ENCODE results near the gene TBX2. TPM values are rescaled to one million over a fixed set of nuclear protein-coding genes. Genes with fewer than 3 reads are reported as not detected.

The TBX2 gene
- total and polyA plus RNA-seq, 2 donors: 2.1 to 3.2 TPM

DNA sequence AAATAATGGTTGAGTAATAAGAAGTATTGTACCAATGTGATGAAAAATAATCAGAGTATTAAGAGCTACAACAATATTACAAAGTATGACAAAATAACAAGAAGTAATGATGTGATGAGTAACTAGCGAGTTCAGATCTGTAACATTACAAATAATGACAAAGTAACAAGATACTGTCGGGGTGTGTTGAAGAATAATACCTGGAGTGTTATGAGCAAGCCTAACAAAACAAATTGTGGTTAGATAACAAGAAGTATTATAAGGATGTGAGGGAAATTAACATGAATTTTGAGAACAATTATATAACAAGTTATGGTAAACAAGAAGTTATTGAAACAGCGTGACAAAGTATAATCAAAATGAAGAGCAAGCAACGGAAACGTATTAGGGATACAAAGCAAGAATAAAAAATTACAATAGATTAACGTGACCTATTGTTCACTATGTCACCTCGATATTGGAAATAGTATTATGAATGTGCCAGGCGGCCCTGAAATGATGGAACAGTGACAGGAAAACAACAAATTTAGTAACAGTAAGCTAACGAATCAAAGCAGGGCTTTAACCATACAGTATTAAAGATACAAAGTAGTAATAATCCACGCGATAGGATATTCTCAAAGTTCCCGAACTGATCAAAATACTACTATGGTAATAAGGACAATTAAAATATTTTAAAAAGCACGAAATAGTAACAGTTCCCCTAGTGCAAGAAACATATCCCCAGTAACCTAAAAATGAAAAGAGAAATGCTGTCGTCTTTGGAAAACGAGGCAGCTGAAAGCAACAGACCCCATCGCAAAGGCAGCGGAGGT lies 54.1 kb downstream of the TBX2 start:
- no peak for DNase-seq (ENCODE audit: low read depth in 6 of 9, low spot score in 9 of 9)
- Histone ChIP-seq H3K36me3 (ENCODE audit: control insufficient read depth in 2 of 2, insufficient read depth in 2 of 2, low read length in 1 of 2) (no peaks in the 10 kb centered on the region), H3K27ac (ENCODE audit: low read depth in 1 of 2, low read length in 1 of 2) (no peak overlapping the region), H3K27me3 (ENCODE audit: control insufficient read depth in 2 of 2, insufficient read depth in 1 of 2, low read length in 1 of 2) (peaks cover 87 to 98% of the 10 kb centered on the region in 2 donors), H3K4me1 (ENCODE audit: control insufficient read depth in 2 of 2, insufficient read depth in 2 of 2, low read length in 2 of 2) (peaks cover 0 to 4% of the 10 kb centered on the region in 2 donors), H3K9me3 (ENCODE audit: control insufficient read depth in 2 of 2, insufficient read depth in 1 of 2, low read length in 1 of 2) (peaks cover 0 to 4% of the 10 kb centered on the region in 2 donors), H3K4me3 (ENCODE audit: low read length in 2 of 2) (no peak overlapping the region)
- WGBS: 16% methylated on average over 17 of the region's 17 CpGs

DNA sequence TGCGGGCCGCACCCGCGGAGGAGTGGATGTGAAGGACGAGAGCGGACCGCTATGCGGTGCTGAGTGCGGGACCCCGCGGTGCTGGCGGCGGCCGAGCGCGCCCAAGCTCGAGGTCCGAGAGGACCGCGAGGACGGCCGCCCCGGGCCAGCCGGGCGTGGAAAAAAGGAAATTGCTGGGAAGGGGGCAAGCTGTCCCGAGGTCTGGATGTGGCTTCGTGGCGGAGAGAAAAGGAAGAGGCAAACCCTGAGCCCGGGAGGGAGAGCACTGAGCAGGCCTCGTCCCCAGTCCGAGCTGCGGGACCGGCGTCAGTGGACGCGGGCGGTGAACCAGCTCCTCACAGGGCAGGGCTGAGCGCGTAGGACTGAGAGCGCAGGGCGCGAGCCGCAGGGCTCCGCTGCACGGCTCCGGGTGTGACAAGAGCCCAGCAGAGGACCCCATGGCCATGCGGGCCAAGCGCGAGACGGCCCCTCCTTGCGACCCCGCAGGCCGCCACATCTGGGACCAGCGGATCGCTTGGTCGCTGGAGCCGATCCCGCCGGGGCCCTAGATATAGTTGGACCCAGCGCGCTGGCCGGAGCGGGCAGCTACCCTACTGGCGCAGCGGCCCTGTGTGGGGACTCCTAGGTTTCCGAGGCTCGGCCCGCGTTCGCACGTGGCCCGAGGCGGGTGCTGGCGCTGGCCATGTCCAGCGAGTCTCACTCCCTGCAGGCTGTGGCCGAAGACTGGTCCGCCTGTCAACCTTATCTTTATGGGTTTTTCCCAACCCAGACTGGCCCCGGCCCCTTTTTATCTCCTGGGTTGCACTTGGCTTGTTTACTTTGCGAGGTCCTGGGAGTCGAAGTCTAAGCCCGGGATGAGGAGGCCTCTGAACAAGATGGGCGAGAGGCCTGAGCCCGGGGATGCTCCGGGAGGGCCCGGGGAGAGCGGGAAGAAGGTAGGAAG lies 55.0 kb downstream of the TBX2 start:
- Histone ChIP-seq H3K36me3 (ENCODE audit: control insufficient read depth in 2 of 2, insufficient read depth in 2 of 2, low read length in 1 of 2) (no peaks in the 10 kb centered on the region), H3K27ac (ENCODE audit: low read depth in 1 of 2, low read length in 1 of 2) (no peak overlapping the region), H3K4me1 (ENCODE audit: control insufficient read depth in 2 of 2, insufficient read depth in 2 of 2, low read length in 2 of 2) (peaks cover 0 to 4% of the 10 kb centered on the region in 2 donors), H3K9me3 (ENCODE audit: control insufficient read depth in 2 of 2, insufficient read depth in 1 of 2, low read length in 1 of 2) (peaks cover 0 to 4% of the 10 kb centered on the region in 2 donors), H3K27me3 (ENCODE audit: control insufficient read depth in 2 of 2, insufficient read depth in 1 of 2, low read length in 1 of 2) (peaks cover 84 to 99% of the 10 kb centered on the region in 2 donors), H3K4me3 (ENCODE audit: low read length in 2 of 2) (no peak overlapping the region)
- 7% methylated on average over 86 of the region's 86 CpGs for WGBS
- DNase-seq (ENCODE audit: low read depth in 6 of 9, low spot score in 9 of 9): no peak

DNA sequence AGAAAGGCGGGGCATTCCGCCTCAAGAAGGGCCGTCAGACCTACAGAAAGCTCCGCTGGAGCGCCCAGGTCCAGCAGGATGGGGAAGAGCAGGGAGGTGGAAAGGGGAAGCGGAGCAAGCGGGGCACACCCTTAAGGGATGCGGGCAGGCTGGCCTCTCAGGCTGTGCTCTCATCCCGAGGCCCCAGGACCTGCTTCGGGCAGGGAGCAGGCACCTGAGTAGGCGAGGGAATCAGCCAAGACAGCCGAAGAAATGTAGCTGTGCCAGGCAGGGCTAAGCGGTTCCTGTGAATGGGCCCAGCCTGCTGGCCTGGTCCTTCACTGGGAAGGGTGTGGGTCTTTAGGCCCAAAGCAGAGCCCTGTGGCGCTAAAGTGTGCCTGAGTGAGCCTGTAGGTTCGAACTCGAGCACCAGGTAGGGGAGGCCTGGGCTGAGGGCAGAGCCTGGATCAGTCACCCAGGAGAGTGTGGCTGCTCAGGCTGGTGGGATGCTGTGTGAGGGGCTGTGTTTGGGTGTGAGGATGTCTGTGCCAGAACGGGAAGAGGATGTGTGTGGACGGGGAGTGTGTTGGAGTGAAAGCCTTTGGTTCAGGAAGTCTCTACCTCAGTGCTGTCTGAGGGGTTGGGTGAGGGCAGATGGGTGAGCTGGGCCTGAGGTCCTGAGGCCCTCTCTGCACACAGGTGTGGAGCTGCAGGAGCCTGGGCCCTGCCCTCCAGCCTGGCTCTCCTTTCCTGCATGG lies 55.8 kb downstream of the TBX2 start:
- Histone ChIP-seq H3K27ac (ENCODE audit: low read depth in 1 of 2, low read length in 1 of 2) (no peak overlapping the region), H3K9me3 (ENCODE audit: control insufficient read depth in 2 of 2, insufficient read depth in 1 of 2, low read length in 1 of 2) (peaks cover 0 to 4% of the 10 kb centered on the region in 2 donors), H3K4me3 (ENCODE audit: low read length in 2 of 2) (no peak overlapping the region), H3K27me3 (ENCODE audit: control insufficient read depth in 2 of 2, insufficient read depth in 1 of 2, low read length in 1 of 2) (peaks cover 84 to 99% of the 10 kb centered on the region in 2 donors), H3K36me3 (ENCODE audit: control insufficient read depth in 2 of 2, insufficient read depth in 2 of 2, low read length in 1 of 2) (no peaks in the 10 kb centered on the region), H3K4me1 (ENCODE audit: control insufficient read depth in 2 of 2, insufficient read depth in 2 of 2, low read length in 2 of 2) (peaks cover 0 to 4% of the 10 kb centered on the region in 2 donors)
- 26% methylated on average over 18 of the region's 18 CpGs for WGBS
- no peak for DNase-seq (ENCODE audit: low read depth in 6 of 9, low spot score in 9 of 9)

DNA sequence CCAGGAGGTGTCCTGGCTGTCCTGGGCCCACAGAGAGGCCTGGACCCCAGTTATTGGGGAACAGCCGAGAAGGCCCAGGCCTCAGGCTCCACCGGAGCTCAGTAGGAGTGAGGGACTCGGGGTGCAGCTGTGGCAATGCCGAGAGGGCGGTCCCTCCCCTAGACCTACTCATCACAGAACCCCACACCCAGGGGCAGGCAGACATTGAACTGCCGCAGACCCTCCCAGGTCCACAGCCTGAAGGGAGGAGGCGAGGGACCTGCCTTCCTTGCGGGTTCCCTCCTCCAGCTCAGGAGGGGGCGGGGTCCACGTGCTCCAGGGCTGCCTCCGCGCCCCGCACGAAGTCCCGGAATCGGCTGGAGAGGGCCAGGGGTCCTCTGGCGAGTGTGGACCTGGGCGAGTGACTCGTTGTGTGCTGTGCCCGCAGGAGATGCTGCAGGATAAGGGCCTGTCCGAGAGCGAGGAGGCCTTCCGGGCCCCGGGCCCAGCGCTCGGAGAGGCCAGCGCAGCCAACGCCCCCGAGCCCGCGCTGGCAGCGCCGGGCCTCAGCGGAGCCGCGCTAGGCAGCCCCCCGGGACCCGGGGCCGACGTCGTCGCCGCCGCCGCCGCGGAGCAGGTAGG lies 56.5 kb downstream of the TBX2 start:
- no peak for DNase-seq (ENCODE audit: low read depth in 6 of 9, low spot score in 9 of 9)
- Histone ChIP-seq H3K4me3 (ENCODE audit: low read length in 2 of 2) (no peak overlapping the region), H3K36me3 (ENCODE audit: control insufficient read depth in 2 of 2, insufficient read depth in 2 of 2, low read length in 1 of 2) (no peaks in the 10 kb centered on the region), H3K4me1 (ENCODE audit: control insufficient read depth in 2 of 2, insufficient read depth in 2 of 2, low read length in 2 of 2) (peaks cover 0 to 4% of the 10 kb centered on the region in 2 donors), H3K27me3 (ENCODE audit: control insufficient read depth in 2 of 2, insufficient read depth in 1 of 2, low read length in 1 of 2) (peaks cover 83 to 99% of the 10 kb centered on the region in 2 donors), H3K27ac (ENCODE audit: low read depth in 1 of 2, low read length in 1 of 2) (no peak overlapping the region), H3K9me3 (ENCODE audit: control insufficient read depth in 2 of 2, insufficient read depth in 1 of 2, low read length in 1 of 2) (peaks cover 0 to 4% of the 10 kb centered on the region in 2 donors)
- 15% methylated on average over 47 of the region's 47 CpGs for WGBS

DNA sequence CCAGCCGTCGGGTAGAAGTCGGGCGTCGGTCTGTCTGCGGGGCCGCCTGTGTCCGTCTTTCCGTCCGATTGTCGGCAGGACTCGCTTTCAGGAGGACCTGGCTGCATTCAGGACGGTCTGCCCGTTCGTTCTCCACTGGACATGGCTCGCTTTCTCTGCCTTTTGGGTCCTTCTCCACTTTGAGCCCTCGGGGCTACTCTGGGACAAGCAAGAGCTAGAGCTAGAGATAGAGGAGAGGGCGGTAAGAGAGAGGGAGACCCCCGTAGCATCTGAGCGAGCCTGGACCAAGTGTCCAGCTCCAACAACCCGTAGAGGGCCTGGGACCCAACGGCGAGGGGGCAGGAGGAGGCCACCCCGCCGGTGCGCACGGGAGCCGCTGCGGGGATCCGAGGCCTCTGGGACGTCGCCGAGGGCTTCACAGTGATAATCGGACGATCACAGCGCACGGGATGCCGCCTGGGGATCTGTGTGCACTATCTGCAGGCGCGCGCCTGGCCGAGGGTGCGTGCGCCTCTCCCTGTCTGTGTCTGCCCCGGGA lies 57.1 kb downstream of the TBX2 start:
- Histone ChIP-seq H3K9me3 (ENCODE audit: control insufficient read depth in 2 of 2, insufficient read depth in 1 of 2, low read length in 1 of 2) (peaks cover 0 to 4% of the 10 kb centered on the region in 2 donors), H3K4me1 (ENCODE audit: control insufficient read depth in 2 of 2, insufficient read depth in 2 of 2, low read length in 2 of 2) (peaks cover under 1 to 4% of the 10 kb centered on the region in 2 donors), H3K4me3 (ENCODE audit: low read length in 2 of 2) (no peak overlapping the region), H3K27ac (ENCODE audit: low read depth in 1 of 2, low read length in 1 of 2) (no peak overlapping the region), H3K27me3 (ENCODE audit: control insufficient read depth in 2 of 2, insufficient read depth in 1 of 2, low read length in 1 of 2) (peaks cover 83 to 99% of the 10 kb centered on the region in 2 donors), H3K36me3 (ENCODE audit: control insufficient read depth in 2 of 2, insufficient read depth in 2 of 2, low read length in 1 of 2) (no peaks in the 10 kb centered on the region)
- WGBS: 10% methylated on average over 45 of the region's 45 CpGs
- no peak for DNase-seq (ENCODE audit: low read depth in 6 of 9, low spot score in 9 of 9)

DNA sequence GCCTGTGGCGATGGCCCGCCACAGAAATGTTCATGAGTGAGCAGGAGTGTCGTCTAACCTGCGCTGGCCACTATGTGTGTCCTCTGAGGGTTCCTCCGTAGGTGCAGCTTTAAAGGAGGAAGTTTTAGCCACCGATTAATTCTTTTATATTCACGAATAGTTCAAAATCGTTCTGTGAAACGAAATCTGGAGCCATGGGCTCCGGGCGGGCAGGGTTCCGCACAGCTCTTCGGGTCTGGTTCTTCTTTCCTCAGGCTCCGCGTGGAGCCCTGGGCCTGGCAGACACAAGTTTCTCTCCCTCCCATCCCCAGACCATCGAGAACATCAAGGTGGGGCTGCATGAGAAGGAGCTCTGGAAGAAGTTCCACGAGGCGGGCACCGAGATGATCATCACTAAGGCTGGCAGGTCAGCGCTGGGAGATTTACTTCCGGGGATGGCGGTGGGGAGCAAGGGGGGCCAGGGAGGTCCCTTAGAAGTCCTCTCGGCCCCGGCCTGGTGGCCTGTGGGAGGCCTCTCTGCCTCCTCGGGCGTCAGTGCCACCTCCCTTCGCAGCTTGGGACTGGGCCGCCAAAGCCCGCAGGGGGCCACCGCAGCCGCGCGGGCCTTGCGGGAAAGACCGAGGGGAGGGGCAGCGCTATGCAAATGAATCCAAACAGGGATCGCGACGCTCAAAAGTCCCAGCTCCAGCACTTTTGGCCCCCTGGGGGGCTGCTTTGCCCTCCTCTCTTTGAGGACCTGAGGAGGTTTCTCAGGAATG lies 57.8 kb downstream of the TBX2 start:
- Histone ChIP-seq H3K9me3 (ENCODE audit: control insufficient read depth in 2 of 2, insufficient read depth in 1 of 2, low read length in 1 of 2) (peaks cover 0 to 4% of the 10 kb centered on the region in 2 donors), H3K27ac (ENCODE audit: low read depth in 1 of 2, low read length in 1 of 2) (no peak overlapping the region), H3K36me3 (ENCODE audit: control insufficient read depth in 2 of 2, insufficient read depth in 2 of 2, low read length in 1 of 2) (no peaks in the 10 kb centered on the region), H3K4me3 (ENCODE audit: low read length in 2 of 2) (no peak overlapping the region), H3K4me1 (ENCODE audit: control insufficient read depth in 2 of 2, insufficient read depth in 2 of 2, low read length in 2 of 2) (peaks cover 3 to 4% of the 10 kb centered on the region in 2 donors), H3K27me3 (ENCODE audit: control insufficient read depth in 2 of 2, insufficient read depth in 1 of 2, low read length in 1 of 2) (peaks cover 83 to 99% of the 10 kb centered on the region in 2 donors)
- 6% methylated on average over 39 of the region's 39 CpGs for WGBS
- no peak for DNase-seq (ENCODE audit: low read depth in 6 of 9, low spot score in 9 of 9)

DNA sequence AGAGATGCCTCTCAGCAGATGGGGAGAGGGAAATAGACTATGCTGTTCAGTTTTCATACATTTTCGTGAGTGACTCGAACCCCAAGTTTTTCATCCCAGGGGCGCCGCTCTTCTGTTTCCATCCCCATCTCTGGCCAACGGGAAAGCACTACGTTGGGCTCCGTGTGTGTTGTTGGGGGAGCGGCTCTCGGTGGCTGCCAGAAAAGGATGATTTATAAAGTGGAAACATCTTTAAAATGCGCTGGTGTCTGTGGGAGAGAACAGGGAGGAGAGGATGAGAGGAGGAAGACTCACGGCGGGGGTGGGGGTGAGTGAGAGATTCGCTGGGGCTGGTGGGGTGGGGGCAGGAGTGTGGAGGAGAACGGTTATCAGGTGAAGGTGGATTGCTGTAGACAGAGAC lies 58.4 kb downstream of the TBX2 start:
- H3K4me3 ChIP-seq (ENCODE audit: low read length in 2 of 2): no peak overlapping the region
- peaks cover 0 to 4% of the 10 kb centered on the region in 2 donors for H3K9me3 ChIP-seq (ENCODE audit: control insufficient read depth in 2 of 2, insufficient read depth in 1 of 2, low read length in 1 of 2)
- no peak for DNase-seq (ENCODE audit: low read depth in 6 of 9, low spot score in 9 of 9)
- WGBS: 8% methylated on average over 14 of the region's 14 CpGs
- peaks cover 4 to 8% of the 10 kb centered on the region in 2 donors for H3K4me1 ChIP-seq (ENCODE audit: control insufficient read depth in 2 of 2, insufficient read depth in 2 of 2, low read length in 2 of 2)
- peaks cover 83 to 99% of the 10 kb centered on the region in 2 donors for H3K27me3 ChIP-seq (ENCODE audit: control insufficient read depth in 2 of 2, insufficient read depth in 1 of 2, low read length in 1 of 2)
- no peaks in the 10 kb centered on the region for H3K36me3 ChIP-seq (ENCODE audit: control insufficient read depth in 2 of 2, insufficient read depth in 2 of 2, low read length in 1 of 2)
- no peak overlapping the region for H3K27ac ChIP-seq (ENCODE audit: low read depth in 1 of 2, low read length in 1 of 2)

All from thymus (tissue), 11 donors.